WTC11 (cell line): ENCODE results near the gene ABL1. TPM values are rescaled to one million over a fixed set of nuclear protein-coding genes. Genes with fewer than 3 reads are reported as not detected.

Experiments
- ATAC-seq: fragments of 200-7000 bp; cut with Tn5 transposase; 2 replicates; pipeline ENCODE4 v1.10.0; 2021; ENCODE audit warnings: mild to moderate bottlenecking, moderate library complexity
- CTCF ChIA-PET: fragments of 300-600 bp; sonication (Branson Sonifier 250); formaldehyde crosslinking; loops from one replicate; lab custom pipeline; 2021; ENCODE audit warnings: antibody characterized with exemption; lab: Charles Lee
- POLR2A ChIA-PET: fragments of 350-600 bp; sonication (Branson Sonifier 250); formaldehyde crosslinking; loops from one replicate; lab custom pipeline; 2021; ENCODE audit warnings: antibody characterized with exemption; lab: Charles Lee
- DNase-seq: peaks from one replicate; pipeline ENCODE4 v3.0.0; 2021; ENCODE audit warnings: low spot score
- H3K27ac Mint-ChIP-seq: 2 replicates; pipeline ENCODE4 v1.8.0; 2021; ENCODE audit warnings: mixed read lengths
- H3K27me3 Mint-ChIP-seq: 2 replicates; pipeline ENCODE4 v1.8.0; 2021; ENCODE audit warnings: low read depth, mild to moderate bottlenecking, moderate library complexity, mixed read lengths
- H3K36me3 Mint-ChIP-seq: 2 replicates; pipeline ENCODE4 v1.8.0; 2021; ENCODE audit warnings: mixed read lengths
- H3K4me1 Mint-ChIP-seq: 2 replicates; pipeline ENCODE4 v1.8.0; 2022; ENCODE audit warnings: mixed read lengths
- H3K4me3 Mint-ChIP-seq: 2 replicates; pipeline ENCODE4 v1.8.0; 2021; ENCODE audit warnings: mild to moderate bottlenecking, moderate library complexity, mixed read lengths
- H3K9me3 Mint-ChIP-seq: 2 replicates; pipeline ENCODE4 v1.8.0; 2021; ENCODE audit warnings: mixed read lengths
- CREM ChIP-seq: sonication (generic); formaldehyde crosslinking; IDR thresholded peaks from 2 replicates; pipeline ENCODE4 v1.8.1; 2022; ENCODE audit warnings: mild to moderate bottlenecking, missing genetic modification reagents, moderate library complexity
- E2F1 ChIP-seq: sonication (generic); formaldehyde crosslinking; IDR thresholded peaks from 2 replicates; pipeline ENCODE4 v1.8.0; 2022; ENCODE audit warnings: mild to moderate bottlenecking, missing genetic modification reagents
- GRHL2 ChIP-seq: fragments of 250-450 bp; sonication (Bioruptor Pico); IDR thresholded peaks from 2 replicates; pipeline ENCODE4 v1.8.0; 2022; ENCODE audit warnings: mild to moderate bottlenecking, moderate library complexity; ENCODE audit not compliant: insufficient replicate concordance, severe bottlenecking
- GTF2I ChIP-seq: fragments of 250-450 bp; sonication (Bioruptor Pico); conservative IDR thresholded peaks from 2 replicates; pipeline ENCODE4 v1.4.0; 2021; ENCODE audit warnings: mild to moderate bottlenecking
- HMGXB4 ChIP-seq: sonication (generic); formaldehyde crosslinking; IDR thresholded peaks from 2 replicates; pipeline ENCODE4 v1.8.1; 2023; ENCODE audit warnings: mild to moderate bottlenecking, moderate library complexity, missing genetic modification reagents
- IRF2 ChIP-seq: sonication (generic); formaldehyde crosslinking; IDR thresholded peaks from 2 replicates; pipeline ENCODE4 v1.8.0; 2022; ENCODE audit warnings: low read depth, missing genetic modification reagents, borderline replicate concordance
- MAX ChIP-seq: sonication (generic); formaldehyde crosslinking; IDR thresholded peaks from 2 replicates; pipeline ENCODE4 v1.8.0; 2022; ENCODE audit warnings: mild to moderate bottlenecking, missing genetic modification reagents
- MLX ChIP-seq: sonication (generic); formaldehyde crosslinking; IDR thresholded peaks from 2 replicates; pipeline ENCODE4 v1.8.1; 2023; ENCODE audit warnings: mild to moderate bottlenecking, missing genetic modification reagents, moderate library complexity
- NR2C2 ChIP-seq: sonication (generic); formaldehyde crosslinking; IDR thresholded peaks from 2 replicates; pipeline ENCODE4 v1.8.0; 2022; ENCODE audit warnings: mild to moderate bottlenecking, missing genetic modification reagents
- PRDM15 ChIP-seq: sonication (generic); formaldehyde crosslinking; IDR thresholded peaks from 2 replicates; pipeline ENCODE4 v1.8.0; 2022; ENCODE audit warnings: missing genetic modification reagents
- SMAD3 ChIP-seq: sonication (generic); formaldehyde crosslinking; IDR thresholded peaks from 2 replicates; pipeline ENCODE4 v1.8.0; 2022; ENCODE audit warnings: missing genetic modification reagents, mild to moderate bottlenecking, borderline replicate concordance
- ZBTB43 ChIP-seq: sonication (generic); formaldehyde crosslinking; IDR thresholded peaks from 2 replicates; pipeline ENCODE4 v1.8.1; 2023; ENCODE audit warnings: mild to moderate bottlenecking, missing genetic modification reagents
- ZNF138 ChIP-seq: sonication (generic); formaldehyde crosslinking; conservative IDR thresholded peaks from 2 replicates; pipeline ENCODE4 v1.8.1; 2022; ENCODE audit warnings: mild to moderate bottlenecking, moderate library complexity, missing genetic modification reagents
- total RNA-seq: library from RNA; stranded (reverse); gene quantifications from 3 replicates; pipeline ENCODE4 v1.2.3, GENCODE V29; 2021

The ABL1 gene
- total RNA-seq, 1 experiment from 2014 or later, result 104 TPM

- TF ChIP-seq PRDM15 (CRISPR knock-in tag), result no peak
- TF ChIP-seq NR2C2 (CRISPR knock-in tag), result no peak
These were observed 26.5 kb downstream of the ABL1 start (continued) for GRCh38 chr9:130861372-130862180.

GRCh38 chr9:130862217-130862616, 27.2 kb downstream of the ABL1 start:
- H3K27me3 Mint-ChIP-seq, result no peaks in the 10 kb centered on the region

More at GRCh38 chr9:130862217-130862616, 27.2 kb downstream of the ABL1 start:
- no peak for ATAC-seq
- POLR2A ChIA-PET, result no interaction called here
- DNase-seq, result no peak
- TF ChIP-seq GTF2I (CRISPR knock-in tag), result no peak
- TF ChIP-seq GRHL2, result no peak
- no peak for TF ChIP-seq ZBTB43
- no peak for TF ChIP-seq IRF2 (CRISPR knock-in tag)
- no peak for TF ChIP-seq MLX (CRISPR knock-in tag)
- TF ChIP-seq SMAD3 (CRISPR knock-in tag), result no peak
- TF ChIP-seq ZNF138 (CRISPR knock-in tag), result no peak
- TF ChIP-seq MAX (CRISPR knock-in tag), result no peak
- TF ChIP-seq E2F1 (CRISPR knock-in tag), result no peak
- no peak for TF ChIP-seq CREM (CRISPR knock-in tag)
- TF ChIP-seq HMGXB4, result no peak
- TF ChIP-seq, all 79 proteins: peak for 0
- CTCF ChIA-PET, result interaction anchor here (1.1 to 6.3 kb wide), 12 partner anchors 8 to 401 kb away, joined by 3 to 83 read pairs (median 5); no protein-coding TSS in a partner anchor
- no peak overlapping the region for H3K4me3 Mint-ChIP-seq
- no peaks in the 10 kb centered on the region for H3K9me3 Mint-ChIP-seq
- H3K36me3 Mint-ChIP-seq, result peaks cover 26% of the 10 kb centered on the region
- H3K4me1 Mint-ChIP-seq, result peaks cover 25% of the 10 kb centered on the region
- peak overlapping the region; percentile 64 for H3K27ac Mint-ChIP-seq
